Nephron progenitor cell (in vitro differentiated cells): ENCODE data around the gene FGD6.
A peak's percentile ranks its signal among the peaks of the same experiment; 100 is the strongest.
"Not testable (repeated sequence)": the region's sequence is repeated elsewhere in the genome, so short reads cannot be mapped to it uniquely, and the experiment has no call there.

Experiments
- DNase-seq: peaks from one replicate; pipeline ENCODE4 v3.0.0; 2021
- H3K27ac Mint-ChIP-seq: 2 replicates; pipeline ENCODE4 v1.8.0; 2021; ENCODE audit warnings: mild to moderate bottlenecking, moderate library complexity, mixed read lengths
- H3K27me3 Mint-ChIP-seq: 2 replicates; pipeline ENCODE4 v1.8.0; 2021; ENCODE audit warnings: mild to moderate bottlenecking, low read depth, mixed read lengths; ENCODE audit not compliant: poor library complexity
- H3K36me3 Mint-ChIP-seq: 2 replicates; pipeline ENCODE4 v1.8.0; 2021; ENCODE audit warnings: low read depth, mixed read lengths
- H3K4me1 Mint-ChIP-seq: 2 replicates; pipeline ENCODE4 v1.8.0; 2021; ENCODE audit warnings: mixed read lengths
- H3K4me3 Mint-ChIP-seq: 2 replicates; pipeline ENCODE4 v1.8.0; 2021; ENCODE audit warnings: mild to moderate bottlenecking, moderate library complexity, mixed read lengths
- H3K9me3 Mint-ChIP-seq: 2 replicates; pipeline ENCODE4 v1.8.0; 2021; ENCODE audit warnings: mild to moderate bottlenecking, moderate library complexity, mixed read lengths
- CTCF ChIP-seq: fragments of 200-600 bp; sonication (generic); IDR thresholded peaks from 2 replicates; pipeline ENCODE4 v1.5.0; 2021; ENCODE audit warnings: antibody characterized with exemption

The FGD6 gene

GRCh38 chr12:95107362-95107761 lies 109.9 kb downstream of the FGD6 start:
- no peaks in the 10 kb centered on the region for H3K27me3 Mint-ChIP-seq
- no peak overlapping the region for H3K4me3 Mint-ChIP-seq
- no peak overlapping the region for H3K27ac Mint-ChIP-seq
- H3K4me1 Mint-ChIP-seq = peaks cover 22% of the 10 kb centered on the region
- no peaks in the 10 kb centered on the region for H3K9me3 Mint-ChIP-seq
- no peak for DNase-seq
- TF ChIP-seq CTCF = no peak
- peaks cover 68% of the 10 kb centered on the region for H3K36me3 Mint-ChIP-seq

- no peak for TF ChIP-seq CTCF
- Mint-ChIP-seq H3K27ac (no peak overlapping the region), H3K36me3 (peaks cover 59% of the 10 kb centered on the region), H3K4me1 (peaks cover 10% of the 10 kb centered on the region), H3K27me3 (no peaks in the 10 kb centered on the region), H3K9me3 (no peaks in the 10 kb centered on the region), H3K4me3 (no peak overlapping the region)
- no peak for DNase-seq
Observed at GRCh38 chr12:95105540-95105939, 111.7 kb downstream of the FGD6 start.

GRCh38 chr12:95104919-95105452 lies 112.3 kb downstream of the FGD6 start:
- no peak for TF ChIP-seq CTCF
- DNase-seq = no peak
- Mint-ChIP-seq H3K27ac (no peak overlapping the region), H3K36me3 (peaks cover 63% of the 10 kb centered on the region), H3K9me3 (no peaks in the 10 kb centered on the region), H3K27me3 (no peaks in the 10 kb centered on the region), H3K4me3 (no peak overlapping the region), H3K4me1 (peaks cover 9% of the 10 kb centered on the region)

- Mint-ChIP-seq H3K27ac (peak overlapping the region; percentile 75), H3K36me3 (peaks cover 61% of the 10 kb centered on the region), H3K4me1 (peaks cover 5% of the 10 kb centered on the region), H3K27me3 (no peaks in the 10 kb centered on the region), H3K4me3 (no peak overlapping the region), H3K9me3 (no peaks in the 10 kb centered on the region)
- TF ChIP-seq CTCF = no peak
- no peak for DNase-seq
Observed at GRCh38 chr12:95102916-95103671, 114.2 kb downstream of the FGD6 start.

GRCh38 chr12:95101957-95102356 lies 115.3 kb downstream of the FGD6 start:
- H3K4me1 Mint-ChIP-seq, H3K27ac Mint-ChIP-seq, H3K27me3 Mint-ChIP-seq, H3K9me3 Mint-ChIP-seq, DNase-seq, H3K4me3 Mint-ChIP-seq: not testable (repeated sequence)
- H3K36me3 Mint-ChIP-seq = peaks cover 55% of the 10 kb centered on the region

GRCh38 chr12:95100264-95101190 lies 116.7 kb downstream of the FGD6 start:
- no peaks in the 10 kb centered on the region for H3K9me3 Mint-ChIP-seq
- H3K36me3 Mint-ChIP-seq = peaks cover 47% of the 10 kb centered on the region
- H3K4me1 Mint-ChIP-seq = peaks cover 13% of the 10 kb centered on the region
- H3K4me3 Mint-ChIP-seq = no peak overlapping the region
- H3K27me3 Mint-ChIP-seq = no peaks in the 10 kb centered on the region
- H3K27ac Mint-ChIP-seq = peak overlapping the region; percentile 30
- TF ChIP-seq CTCF = no peak
- DNase-seq = no peak
